Activated gamma-delta T cell (primary cell): ENCODE measurements around the gene TRIP13.
"Not testable (repeated sequence)": the region's sequence is repeated elsewhere in the genome, so short reads cannot be mapped to it uniquely, and the experiment has no call there.

Experiments used
- DNase-seq: peaks from one replicate; lab custom pipeline; 2025; lab: John Stamatoyannopoulos, UW

TRIP13 gene

GRCh38 chr5:872301-872700 lies 20.4 kb upstream of the TRIP13 start:
- no peak for DNase-seq

DNA sequence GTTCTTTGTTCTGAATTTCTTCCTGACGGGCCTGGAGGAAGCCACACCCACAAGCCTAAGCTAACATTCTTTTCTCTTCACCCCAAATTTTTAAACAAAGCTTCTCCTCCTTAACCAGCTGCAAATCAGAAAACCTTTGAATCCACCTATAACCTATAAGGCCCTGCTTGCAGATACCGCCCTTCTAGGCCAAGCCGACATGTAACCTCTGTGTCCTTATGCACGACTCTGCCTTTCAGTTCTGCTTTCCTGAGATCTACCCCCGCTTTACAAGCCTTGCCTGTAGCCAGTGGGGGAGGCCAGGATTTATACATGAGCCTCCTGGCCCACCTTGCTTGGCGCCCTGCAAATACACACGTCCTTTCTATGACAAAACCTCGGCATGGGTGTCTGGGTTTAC lies 19.4 kb upstream of the TRIP13 start:
- no peak for DNase-seq

- no peak for DNase-seq
These were observed 16.8 kb upstream of the TRIP13 start for GRCh38 chr5:875931-876330.

DNA sequence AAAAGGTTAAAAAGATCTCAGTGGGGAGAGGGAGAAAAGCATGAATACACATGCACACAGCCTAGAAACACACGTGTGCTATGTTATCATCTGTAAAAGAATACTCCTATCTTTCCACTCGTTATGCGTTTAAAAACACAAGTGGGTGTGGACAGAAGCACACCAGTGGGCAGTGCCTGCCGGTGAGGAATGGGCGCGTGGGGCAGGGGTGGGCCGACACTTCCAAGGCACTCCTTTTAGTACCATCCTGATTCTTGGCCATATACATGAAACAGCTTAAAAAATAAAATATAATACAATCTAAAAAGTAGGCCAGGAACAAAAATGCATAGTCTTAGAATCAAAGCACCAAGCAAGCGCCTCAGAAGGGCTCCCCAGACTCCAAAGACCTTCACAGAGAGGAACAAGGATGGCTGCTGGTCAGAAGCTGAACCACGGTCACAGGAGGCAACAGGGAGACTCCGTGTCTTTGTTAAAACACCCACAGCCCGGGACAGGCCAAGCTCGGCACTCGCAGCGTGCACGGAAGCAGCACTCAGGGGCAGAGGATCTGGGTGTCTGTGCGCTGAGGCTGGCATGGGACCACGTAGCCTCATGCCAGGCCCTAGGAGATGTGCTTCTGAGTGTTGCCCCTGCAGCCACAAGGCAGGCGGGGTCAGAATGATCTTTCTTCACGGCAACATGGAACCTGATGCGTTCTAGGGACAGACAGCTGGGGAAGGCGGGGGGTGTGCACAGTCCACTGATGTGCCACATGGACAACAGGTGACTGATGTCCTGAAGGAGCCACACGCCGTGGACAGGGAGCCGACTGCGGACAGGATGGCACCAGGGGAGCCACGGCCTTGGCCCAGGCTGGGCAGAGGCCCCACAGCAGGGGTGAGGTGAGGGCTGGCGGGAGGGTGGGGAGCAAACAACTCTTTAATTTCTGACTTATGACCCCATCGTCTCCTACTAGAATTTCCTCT lies 16.0 kb upstream of the TRIP13 start:
- DNase-seq, result no peak

DNA sequence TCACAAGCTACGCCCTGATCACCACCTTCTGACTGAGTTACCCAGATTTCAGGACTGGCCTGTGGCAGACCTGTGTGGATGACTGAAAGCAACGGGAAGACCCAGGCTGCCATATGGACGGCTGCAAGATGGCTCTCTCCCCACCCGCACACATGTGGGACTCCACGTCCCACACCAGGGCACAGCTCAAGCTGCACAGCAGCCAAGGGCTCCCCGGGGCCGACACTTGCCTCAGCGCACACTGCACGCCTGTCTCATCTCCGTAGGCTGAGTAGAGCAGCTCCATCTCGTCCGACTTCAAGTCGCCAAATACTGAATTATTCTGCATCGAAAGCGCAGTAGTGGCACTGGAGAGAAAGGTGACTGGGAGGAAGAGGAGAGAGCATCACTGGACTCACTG lies 14.6 kb upstream of the TRIP13 start:
- no peak for DNase-seq

DNA sequence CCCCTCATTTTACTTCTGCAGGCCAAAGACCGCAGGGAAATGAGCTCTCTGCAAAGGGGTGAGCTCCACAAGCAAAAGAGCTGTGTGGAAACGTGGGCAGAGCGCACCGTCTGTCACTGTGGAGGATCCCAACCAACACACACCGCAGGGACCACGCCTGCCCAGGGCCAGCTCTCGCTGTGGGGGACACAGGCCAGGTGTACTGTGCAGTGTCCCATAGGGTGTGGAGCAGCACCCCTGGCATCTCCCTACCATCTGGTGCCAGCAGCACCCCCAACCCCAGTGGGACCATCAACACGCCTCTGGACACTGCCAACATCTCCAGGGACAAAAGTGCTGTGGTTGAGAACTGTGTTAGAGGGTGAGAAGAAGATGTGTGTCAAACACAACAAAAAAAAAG lies 14.0 kb upstream of the TRIP13 start:
- DNase-seq, result not testable (repeated sequence)

DNA sequence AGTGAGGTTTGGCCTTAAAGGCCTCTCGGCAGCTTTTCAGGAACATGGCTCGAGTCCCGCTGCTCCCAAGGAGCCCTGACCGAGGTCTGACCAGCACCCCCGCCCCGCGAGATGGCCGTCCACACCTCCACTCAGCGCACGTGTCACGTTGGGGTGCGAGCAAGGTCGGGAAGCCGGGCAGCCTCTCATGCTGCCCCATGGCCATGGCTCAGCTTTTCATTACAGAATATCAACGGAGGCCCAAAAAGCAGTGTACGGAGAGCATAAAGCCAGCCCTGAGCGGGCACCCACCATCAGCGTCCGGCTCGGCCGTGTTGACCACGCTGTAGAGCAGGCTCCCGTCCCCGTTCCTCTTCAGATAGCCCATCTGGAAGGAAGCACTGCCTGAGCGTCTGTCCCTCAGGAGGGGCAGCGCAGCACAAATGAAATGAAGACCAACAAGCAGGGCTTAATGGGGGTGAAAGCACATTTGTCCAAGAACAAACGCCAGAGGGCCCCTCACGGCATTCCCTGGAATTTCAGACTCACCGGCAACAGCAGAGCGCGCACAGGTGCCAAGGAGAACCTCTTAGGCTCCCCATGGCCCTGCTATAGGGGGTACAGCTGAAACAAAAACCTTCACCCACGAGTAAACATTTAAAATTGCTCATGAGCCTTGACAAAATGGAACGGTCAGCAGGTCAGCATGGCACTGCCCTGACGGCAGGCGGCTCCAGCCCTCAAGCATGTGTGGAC lies 11.7 kb upstream of the TRIP13 start:
- no peak for DNase-seq

DNA sequence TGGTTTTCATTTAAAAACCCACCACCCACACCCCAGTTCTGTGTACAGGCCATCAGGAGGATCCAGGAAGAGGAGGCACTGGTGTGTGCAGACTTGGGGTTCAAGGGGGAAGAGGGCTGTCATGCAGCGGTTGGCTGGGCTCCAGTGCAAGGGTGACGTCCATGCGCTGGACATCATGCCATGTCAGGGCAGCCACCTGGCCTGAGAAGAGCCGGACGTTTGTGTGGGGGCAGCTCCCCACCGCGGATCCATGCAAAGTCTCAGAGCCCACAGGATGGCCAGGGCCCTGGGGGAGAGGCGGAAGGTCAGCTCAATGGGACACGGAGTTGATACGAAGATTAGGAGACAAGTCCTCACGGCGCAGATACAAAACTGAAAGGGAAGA lies 11.1 kb upstream of the TRIP13 start:
- no peak for DNase-seq

DNA sequence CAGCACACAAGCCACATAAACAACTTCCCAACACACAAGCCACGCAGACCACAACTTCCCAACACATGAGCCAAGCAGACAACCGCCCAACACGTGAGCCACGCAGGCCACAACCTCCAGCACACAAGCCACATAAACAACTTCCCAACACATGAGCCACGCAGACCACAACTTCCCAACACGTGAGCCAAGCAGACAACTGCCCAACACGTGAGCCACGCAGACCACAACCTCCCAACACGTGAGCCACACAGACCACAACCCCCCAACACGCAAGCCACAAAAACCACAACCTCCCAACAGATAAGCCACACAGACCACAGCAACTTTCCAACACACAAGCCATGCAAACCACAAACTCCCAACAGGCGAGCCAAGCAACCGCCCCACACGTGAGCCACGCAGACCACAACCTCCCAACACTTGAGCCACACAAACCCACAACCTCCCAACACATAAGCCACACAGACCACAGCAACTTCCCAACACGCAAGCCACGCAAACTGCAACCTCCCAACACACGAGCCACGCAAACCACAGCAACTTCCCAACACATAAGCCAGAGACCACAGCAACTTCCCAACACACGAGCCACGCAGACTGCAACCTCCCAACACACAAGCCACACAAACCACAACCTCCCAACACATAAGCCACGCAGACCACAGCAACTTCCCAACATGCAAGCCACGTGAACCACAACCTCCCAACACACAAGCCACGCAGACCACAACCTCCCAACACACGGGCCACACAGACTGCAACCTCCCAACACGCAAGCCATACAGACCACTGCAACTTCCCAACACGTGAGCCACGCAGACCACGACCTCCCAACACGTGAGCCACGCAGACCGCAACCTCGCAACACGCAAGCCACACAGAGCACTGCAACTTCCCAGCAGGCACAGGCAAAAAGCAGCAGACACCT lies 10.2 kb upstream of the TRIP13 start:
- no peak for DNase-seq

- DNase-seq, result no peak
These were observed 9.1 kb upstream of the TRIP13 start for GRCh38 chr5:883475-884181.

GRCh38 chr5:884345-885126 lies 8.1 kb upstream of the TRIP13 start:
- DNase-seq, result no peak

DNA sequence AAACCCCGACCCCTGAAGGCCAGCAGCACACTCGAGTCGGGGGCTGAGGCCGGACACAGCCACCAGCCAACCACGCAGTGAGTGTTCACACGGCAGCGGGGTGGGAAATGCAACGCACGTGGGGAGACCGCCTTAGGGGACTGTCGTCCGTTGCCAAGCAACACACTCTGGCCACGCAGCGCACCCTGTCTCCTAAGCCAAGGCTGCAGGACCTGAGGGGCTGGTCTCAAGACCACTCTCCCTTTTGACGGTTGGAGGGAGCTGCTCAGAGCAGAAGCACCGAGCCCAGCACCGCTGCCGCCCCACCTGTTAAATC lies 7.6 kb upstream of the TRIP13 start:
- no peak for DNase-seq

DNA sequence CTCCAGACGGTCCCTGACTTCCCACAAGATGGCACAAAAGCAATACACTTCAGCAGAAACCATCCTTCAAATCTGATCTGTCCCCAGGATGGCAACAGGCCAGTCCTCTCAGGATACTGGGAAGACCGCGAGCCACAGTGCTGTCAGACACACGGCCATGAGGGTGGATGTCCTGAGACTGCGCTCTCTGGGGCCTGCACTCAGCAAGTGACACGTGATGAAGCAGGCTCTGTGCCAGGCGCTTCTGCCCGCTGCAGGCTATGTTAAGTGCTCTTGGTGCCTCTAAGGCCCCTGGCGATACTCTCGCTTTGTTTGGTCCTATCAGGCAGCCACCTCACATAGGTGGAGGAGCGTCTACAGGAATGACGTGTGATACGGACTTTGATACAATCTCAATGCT lies 7.2 kb upstream of the TRIP13 start:
- no peak for DNase-seq

GRCh38 chr5:886036-886435 lies 6.6 kb upstream of the TRIP13 start:
- DNase-seq, result no peak

- DNase-seq, result no peak
These were observed 5.9 kb upstream of the TRIP13 start for GRCh38 chr5:886716-887325.

GRCh38 chr5:887947-888637 lies 4.6 kb upstream of the TRIP13 start:
- no peak for DNase-seq

- no peak for DNase-seq
These were observed 4.0 kb upstream of the TRIP13 start for GRCh38 chr5:888638-889035.

DNA sequence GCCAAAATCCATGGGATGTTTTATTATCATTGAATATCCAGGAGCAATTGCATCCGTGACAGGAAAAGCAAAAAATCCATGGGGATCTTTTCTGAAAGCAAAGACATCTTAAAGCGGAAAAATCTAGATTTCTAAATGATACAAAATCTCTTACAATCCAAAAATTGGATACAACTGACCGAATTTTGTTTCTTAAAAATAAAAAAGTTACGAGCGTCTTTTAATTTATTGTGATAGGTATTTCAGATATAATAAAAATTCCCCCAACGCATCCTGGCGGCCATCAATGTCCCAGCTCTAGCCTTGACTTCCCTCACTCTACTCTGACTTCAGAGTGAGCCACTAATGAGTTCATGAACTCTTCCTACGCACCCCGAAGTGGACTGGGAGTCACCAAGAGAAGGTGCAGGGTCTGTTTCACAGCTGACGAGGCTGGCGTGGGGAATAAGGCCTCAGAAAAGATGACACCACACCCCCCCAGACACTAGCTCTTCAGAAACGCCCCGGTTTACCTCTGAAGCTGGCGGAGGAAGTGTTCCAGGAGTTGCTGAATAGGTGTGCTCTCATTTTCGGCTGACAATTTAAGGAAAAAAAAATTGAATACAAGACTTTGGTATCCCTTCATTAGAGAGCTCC lies 3.5 kb upstream of the TRIP13 start:
- DNase-seq, result no peak

DNA sequence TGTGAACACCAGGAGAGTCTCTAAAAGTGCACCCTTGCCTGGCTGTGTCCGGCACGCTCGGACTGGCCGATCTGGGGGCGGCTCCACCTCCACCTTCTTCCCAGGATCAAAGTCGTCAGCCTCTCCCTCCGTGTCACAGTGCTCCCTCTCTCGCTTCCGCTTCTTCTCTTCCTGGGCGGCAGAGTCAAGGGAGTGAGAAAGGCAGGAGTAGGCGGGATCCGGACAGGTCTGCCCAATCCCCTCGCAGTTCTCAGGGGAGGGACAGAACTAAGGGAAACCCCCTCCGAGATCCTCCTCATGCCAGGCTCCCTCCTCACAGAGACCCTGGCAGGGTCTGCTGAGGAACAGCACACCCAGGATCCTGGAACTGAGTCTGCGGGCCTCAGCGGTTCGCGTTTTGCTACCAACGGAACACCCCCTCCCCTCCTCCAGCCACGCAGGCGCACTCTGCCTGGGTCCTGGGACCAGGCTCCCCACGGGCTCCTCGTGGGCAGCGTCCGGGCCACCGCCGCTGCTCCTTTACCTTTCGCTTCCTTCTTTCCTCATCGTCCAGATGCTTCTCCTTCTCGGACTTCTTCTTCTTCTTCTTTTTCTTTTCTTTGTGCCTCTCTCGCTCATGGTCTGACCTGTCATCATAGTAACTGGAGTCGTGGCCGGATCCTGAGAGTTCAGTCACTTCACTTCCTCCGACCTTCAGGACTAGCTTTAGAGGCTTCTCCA lies 1.4 kb upstream of the TRIP13 start:
- no peak for DNase-seq
